ENCODE measurements around the gene MCM5. TPM values are rescaled to one million over a fixed set of nuclear protein-coding genes. Genes with fewer than 3 reads are reported as not detected.
"Not testable (repeated sequence)": the region's sequence is repeated elsewhere in the genome, so short reads cannot be mapped to it uniquely, and the experiment has no call there.

The MCM5 gene
- total RNA-seq, 3 donors from 2014 or later, result 18.5 to 45.2 (median 30.3) TPM

- ATAC-seq (no peak), DNase-seq (no peak)
- Histone ChIP-seq H3K36me3 (ENCODE audit: low read depth) (no peaks in the 10 kb centered on the region), H3K4me1 (ENCODE audit: low read depth) (peaks cover 9% of the 10 kb centered on the region), H3K4me3 (no peak overlapping the region), H3K9me3 (no peaks in the 10 kb centered on the region)
- no peak for TF ChIP-seq CTCF (IDR thresholded peaks at IDR 0.05)
- intact Hi-C loops (cut with DNase I, micrococcal nuclease), result no loop called here
Measured at GRCh38 chr22:35470903-35471321, 71.0 kb downstream of the MCM5 start.

- intact Hi-C loops (cut with DNase I, micrococcal nuclease); DNase-seq; ATAC-seq; H3K4me3 ChIP-seq; H3K9me3 ChIP-seq; H3K36me3 ChIP-seq (ENCODE audit: low read depth); H3K4me1 ChIP-seq (ENCODE audit: low read depth): not testable (repeated sequence)
Measured at GRCh38 chr22:35471566-35471965, 71.6 kb downstream of the MCM5 start.

GRCh38 chr22:35472488-35472887 lies 72.5 kb downstream of the MCM5 start:
- H3K4me3 ChIP-seq, result no peak overlapping the region
- H3K4me1 ChIP-seq (ENCODE audit: low read depth), result peaks cover 9% of the 10 kb centered on the region
- no peaks in the 10 kb centered on the region for H3K36me3 ChIP-seq (ENCODE audit: low read depth)
- no peaks in the 10 kb centered on the region for H3K9me3 ChIP-seq
- TF ChIP-seq CTCF (IDR thresholded peaks at IDR 0.05), result no peak
- no peak for DNase-seq
- intact Hi-C loops (cut with DNase I, micrococcal nuclease), result no loop called here
- no peak for ATAC-seq

GRCh38 chr22:35473971-35474370 lies 74.0 kb downstream of the MCM5 start:
- Histone ChIP-seq H3K36me3 (ENCODE audit: low read depth) (no peaks in the 10 kb centered on the region), H3K4me1 (ENCODE audit: low read depth) (peaks cover 7% of the 10 kb centered on the region), H3K4me3 (no peak overlapping the region), H3K9me3 (no peaks in the 10 kb centered on the region)
- intact Hi-C loops (cut with DNase I, micrococcal nuclease), result no loop called here
- ATAC-seq, result no peak
- no peak for TF ChIP-seq CTCF (IDR thresholded peaks at IDR 0.05)
- no peak for DNase-seq

Other genes with a start within 250 kb of the MCM5 start
- 10 to 100 TPM; 18.1 to 21.7 (median 21.6) TPM for gene HMGXB4, start 142.6 kb upstream of the MCM5 start, total RNA-seq
- 10 to 100 TPM; 59.8 to 74.7 (median 60.2) TPM for gene TOM1, start 100.2 kb upstream of the MCM5 start, total RNA-seq
- 10 to 100 TPM; 33.8 to 71.4 (median 55.5) TPM for gene HMOX1, start 19.0 kb upstream of the MCM5 start, total RNA-seq
- 10 to 100 TPM; 11.7 to 34.0 (median 19.2) TPM for gene RASD2, start 140.7 kb downstream of the MCM5 start, total RNA-seq
- gene MB, start 217.2 kb downstream of the MCM5 start, total RNA-seq, result 10 to 100 TPM in 2 of 3 donors, 1 to 10 TPM in 1; 2.1 to 17.2 (median 13.4) TPM
- gene APOL6, start 248.3 kb downstream of the MCM5 start, total RNA-seq, result 10 to 100 TPM; 40.3 to 43.1 (median 42.1) TPM

Data from mucosa of descending colon (tissue), 3 donors.